ENCODE results near the gene NAALADL2.

The NAALADL2 gene

GRCh38 chr3:175404621-175405020, 545.5 kb downstream of the NAALADL2 start:
- no peak for TF ChIP-seq CTCF (IDR thresholded peaks at IDR 0.05; ENCODE audit: low read depth, low read length)
- DNase-seq (ENCODE audit: extremely low read depth, low read depth), result no peak

- peak; percentile 54 for DNase-seq (ENCODE audit: extremely low read depth, low read depth)
- TF ChIP-seq CTCF (IDR thresholded peaks at IDR 0.05; ENCODE audit: low read depth, low read length), result no peak
Observed at GRCh38 chr3:175410251-175410650, 551.1 kb downstream of the NAALADL2 start.

GRCh38 chr3:175411405-175411804, 552.3 kb downstream of the NAALADL2 start:
- DNase-seq (ENCODE audit: extremely low read depth, low read depth), result no peak
- TF ChIP-seq CTCF (IDR thresholded peaks at IDR 0.05; ENCODE audit: low read depth, low read length), result no peak

GRCh38 chr3:175411946-175412345, 552.8 kb downstream of the NAALADL2 start:
- DNase-seq (ENCODE audit: extremely low read depth, low read depth), result no peak

GRCh38 chr3:175413926-175414325, 554.8 kb downstream of the NAALADL2 start:
- no peak for DNase-seq (ENCODE audit: extremely low read depth, low read depth)
- no peak for TF ChIP-seq CTCF (IDR thresholded peaks at IDR 0.05; ENCODE audit: low read depth, low read length)

More at GRCh38 chr3:175411946-175412345, 552.8 kb downstream of the NAALADL2 start:
- TF ChIP-seq CTCF (IDR thresholded peaks at IDR 0.05; ENCODE audit: low read depth, low read length), result no peak

GRCh38 chr3:175416600-175416999, 557.5 kb downstream of the NAALADL2 start:
- TF ChIP-seq CTCF (IDR thresholded peaks at IDR 0.05; ENCODE audit: low read depth, low read length), result no peak
- DNase-seq (ENCODE audit: extremely low read depth, low read depth), result no peak

GRCh38 chr3:175417426-175417825, 558.3 kb downstream of the NAALADL2 start:
- no peak for TF ChIP-seq CTCF (IDR thresholded peaks at IDR 0.05; ENCODE audit: low read depth, low read length)

More at GRCh38 chr3:175417426-175417825, 558.3 kb downstream of the NAALADL2 start:
- DNase-seq (ENCODE audit: extremely low read depth, low read depth), result no peak
